Cardiac muscle cell (in vitro differentiated cells and primary cell): ENCODE measurements around the gene OR51L1. TPM values are rescaled to one million over a fixed set of nuclear protein-coding genes. Genes with fewer than 3 reads are reported as not detected.

ENCODE experiments used
- DNase-seq, 2 donors: peaks; one replicate each; pipeline versions ENCODE4 v3.0.0 to v3.0.0-alpha.2; 2010 to 2017; ENCODE audit warnings: low read depth in 1 of 2, low spot score in 1 of 2
- H3K27ac ChIP-seq: fragments of 200-600 bp; sonication (generic); 2 replicates; pipeline ENCODE4 v1.5.1; 2016
- H3K27me3 ChIP-seq: fragments of 200-600 bp; sonication (generic); 2 replicates; pipeline ENCODE4 v1.6.0; 2016; ENCODE audit warnings: control low read depth
- H3K36me3 ChIP-seq: fragments of 200-600 bp; sonication (generic); 2 replicates; pipeline ENCODE4 v1.5.1; 2016; ENCODE audit warnings: control low read depth
- H3K4me1 ChIP-seq: fragments of 200-600 bp; sonication (generic); 2 replicates; pipeline ENCODE4 v1.8.1; 2017; ENCODE audit warnings: low read depth, mild to moderate bottlenecking, mixed run types
- H3K4me3 ChIP-seq: fragments of 200-600 bp; sonication (generic); 2 replicates; pipeline ENCODE4 v1.5.1; 2016; ENCODE audit warnings: mild to moderate bottlenecking
- H3K9me3 ChIP-seq: fragments of 200-600 bp; sonication (generic); 2 replicates; pipeline ENCODE4 v1.5.1; 2017; ENCODE audit warnings: low read depth, mild to moderate bottlenecking, control low read depth
- CTCF ChIP-seq: IDR thresholded peaks from 2 replicates; pipeline ENCODE4 v1.5.1; 2012; ENCODE audit warnings: low read depth, mild to moderate bottlenecking, low read length
- polyA plus RNA-seq: library from polyadenylated mRNA; unstranded; fragments of >200 nt; fragmentation: Nextera tagmentation; extraction: Ambion mirVana; gene quantifications from 2 replicates; pipeline ENCODE4 v1.2.1, GENCODE V29; 2016
- total RNA-seq: library from RNA; depleted of rRNA; stranded (reverse); fragments of >200 nt; gene quantifications from 2 replicates; pipeline ENCODE4 v1.2.3, GENCODE V29; 2016

Gene OR51L1
- total and polyA plus RNA-seq, 2 experiments from 2014 or later, result not detected

DNA sequence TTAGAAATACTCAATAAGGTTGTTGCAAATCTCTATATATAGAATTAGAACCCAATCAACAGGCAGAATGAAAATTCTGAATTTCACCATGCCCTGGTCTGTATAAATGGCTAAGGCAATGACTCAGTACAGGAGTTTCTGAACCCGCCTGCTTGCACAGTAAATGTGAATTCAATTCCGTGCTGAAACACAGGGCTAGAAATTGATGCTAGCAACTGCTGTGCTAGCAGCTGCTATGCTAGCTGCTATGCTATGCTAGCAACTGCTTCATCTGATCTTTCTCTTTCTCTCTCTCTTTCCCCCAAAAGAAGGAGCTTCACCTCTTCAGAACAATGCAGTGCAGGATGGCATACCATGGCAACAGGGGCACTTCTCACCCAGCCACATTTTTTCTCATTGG is 42.0 kb downstream of the OR51L1 start:
- TF ChIP-seq CTCF, result no peak
- H3K27ac ChIP-seq, result no peak overlapping the region
- H3K4me3 ChIP-seq, result no peak overlapping the region
- no peaks in the 10 kb centered on the region for H3K36me3 ChIP-seq
- DNase-seq, result peak in 1 of 2 donors; percentile 1
- H3K4me1 ChIP-seq, result no peaks in the 10 kb centered on the region
- H3K27me3 ChIP-seq, result no peaks in the 10 kb centered on the region
- H3K9me3 ChIP-seq, result no peaks in the 10 kb centered on the region

DNA sequence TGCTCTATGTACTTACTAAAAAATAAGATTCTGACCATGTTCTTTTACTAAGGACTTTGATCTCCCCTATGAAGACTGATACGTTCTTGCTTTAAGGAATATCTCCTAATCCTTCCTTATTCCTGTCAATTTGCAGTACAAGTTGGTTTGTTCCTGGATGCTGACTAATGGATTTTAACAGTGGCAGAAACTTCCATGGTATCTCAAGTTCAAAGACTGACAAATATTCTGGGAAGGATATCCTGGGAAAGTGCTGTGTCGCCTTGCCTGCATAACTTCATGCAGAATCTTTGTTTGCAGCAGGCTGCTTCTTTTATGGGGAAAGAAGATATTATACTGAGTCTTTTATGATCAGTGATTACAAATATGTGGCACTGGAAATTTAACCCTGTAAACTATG is 43.3 kb downstream of the OR51L1 start:
- DNase-seq, result no peak
- H3K36me3 ChIP-seq, result no peaks in the 10 kb centered on the region
- H3K9me3 ChIP-seq, result no peaks in the 10 kb centered on the region
- no peak overlapping the region for H3K4me3 ChIP-seq
- H3K27ac ChIP-seq, result no peak overlapping the region
- H3K27me3 ChIP-seq, result no peaks in the 10 kb centered on the region
- no peaks in the 10 kb centered on the region for H3K4me1 ChIP-seq
- TF ChIP-seq CTCF, result no peak

DNA sequence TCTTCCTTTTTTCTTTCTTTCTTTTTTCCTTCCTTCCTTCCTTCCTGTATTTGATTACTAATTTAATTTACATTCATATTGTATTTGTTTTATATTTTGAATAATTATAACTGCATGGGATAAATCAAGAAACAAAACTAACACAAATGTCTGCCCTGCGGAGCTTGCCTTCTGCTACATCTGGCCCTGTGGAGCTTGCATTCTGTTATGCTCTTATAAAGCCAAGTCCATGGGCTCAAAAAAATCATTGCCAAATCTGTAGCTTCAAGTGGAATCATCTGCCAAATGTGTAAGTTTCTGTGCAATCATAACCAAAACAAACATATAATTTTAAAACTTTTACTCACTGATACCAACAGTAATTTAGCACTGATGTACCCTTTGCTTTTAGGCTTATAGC is 43.7 kb downstream of the OR51L1 start:
- no peak for TF ChIP-seq CTCF
- H3K27ac ChIP-seq, result no peak overlapping the region
- no peaks in the 10 kb centered on the region for H3K4me1 ChIP-seq

DNA sequence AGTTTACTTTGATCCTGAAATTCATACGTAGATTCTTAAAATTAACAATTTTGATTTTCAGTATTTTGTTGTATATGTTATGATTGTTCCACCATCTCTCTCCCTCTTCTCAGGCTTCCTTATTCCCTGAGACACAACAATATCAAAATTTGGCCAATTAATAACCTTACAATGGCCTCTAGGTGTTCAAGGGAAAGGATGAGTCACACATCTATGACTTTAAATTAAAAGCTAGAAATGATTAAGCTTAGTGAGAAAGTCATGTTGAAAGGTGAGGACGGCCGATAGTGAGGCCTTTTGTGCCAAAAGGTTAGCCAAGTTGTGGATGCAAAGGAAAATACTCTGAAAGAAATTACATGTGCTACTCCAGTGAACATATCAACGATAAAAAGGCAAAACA is 46.2 kb downstream of the OR51L1 start:
- H3K27ac ChIP-seq, result no peak overlapping the region
- no peaks in the 10 kb centered on the region for H3K27me3 ChIP-seq
- H3K9me3 ChIP-seq, result no peaks in the 10 kb centered on the region
- TF ChIP-seq CTCF, result no peak
- H3K36me3 ChIP-seq, result no peaks in the 10 kb centered on the region
- H3K4me3 ChIP-seq, result no peak overlapping the region
- H3K4me1 ChIP-seq, result no peaks in the 10 kb centered on the region
- DNase-seq, result no peak

More for the DNA sequence above, 43.7 kb downstream of the OR51L1 start:
- Histone ChIP-seq H3K36me3 (no peaks in the 10 kb centered on the region), H3K27me3 (no peaks in the 10 kb centered on the region), H3K9me3 (no peaks in the 10 kb centered on the region), H3K4me3 (no peak overlapping the region)
- no peak for DNase-seq

- no peak overlapping the region for H3K4me3 ChIP-seq
- DNase-seq, result no peak
- H3K4me1 ChIP-seq, result no peaks in the 10 kb centered on the region
- no peak for TF ChIP-seq CTCF
- H3K27ac ChIP-seq, result no peak overlapping the region
- H3K9me3 ChIP-seq, result no peaks in the 10 kb centered on the region
- H3K36me3 ChIP-seq, result no peaks in the 10 kb centered on the region
- no peaks in the 10 kb centered on the region for H3K27me3 ChIP-seq
These were observed 47.4 kb downstream of the OR51L1 start for GRCh38 chr11:5042091-5042490.

GRCh38 chr11:5043380-5043779 is 48.7 kb downstream of the OR51L1 start:
- TF ChIP-seq CTCF, result no peak

More at GRCh38 chr11:5043380-5043779, 48.7 kb downstream of the OR51L1 start:
- Histone ChIP-seq H3K27me3 (no peaks in the 10 kb centered on the region), H3K4me1 (no peaks in the 10 kb centered on the region), H3K36me3 (no peaks in the 10 kb centered on the region), H3K27ac (no peak overlapping the region), H3K4me3 (no peak overlapping the region), H3K9me3 (no peaks in the 10 kb centered on the region)
- peak in 1 of 2 donors; percentile 7 for DNase-seq
